Vagina (tissue), 2 donors: ENCODE data around the gene TPRKB.
"Not testable (repeated sequence)": the region's sequence is repeated elsewhere in the genome, so short reads cannot be mapped to it uniquely, and the experiment has no call there.

Experiments used
- CTCF ChIP-seq, 3 experiments: fragments of 450-650 bp in 2 of 3; fragments of 200-600 bp in 1 of 3; sonication (generic) in 1 of 3; IDR thresholded peaks; one replicate each; pipeline ENCODE4 v1.5.1; 2017 to 2019; ENCODE audit warnings: antibody characterized with exemption in 3 of 3, mild to moderate bottlenecking in 2 of 3, moderate library complexity in 2 of 3
- POLR2A ChIP-seq, 2 donors: fragments of 450-650 bp; IDR thresholded peaks; one replicate each; pipeline ENCODE4 v1.6.1; 2017; ENCODE audit warnings: antibody characterized with exemption in 2 of 2, mild to moderate bottlenecking in 2 of 2, moderate library complexity in 2 of 2
- POLR2AphosphoS5 ChIP-seq, 2 donors: sonication (generic); formaldehyde crosslinking; IDR thresholded peaks; one replicate each; pipeline ENCODE4 v1.9.0; 2017; ENCODE audit warnings: antibody characterized with exemption in 2 of 2, mild to moderate bottlenecking in 2 of 2, low read depth in 1 of 2; ENCODE audit not compliant: insufficient read depth in 1 of 2

GRCh38 chr2:73701448-73701765 is 35.7 kb downstream of the TPRKB start:
- TF ChIP-seq CTCF (IDR thresholded peaks at IDR 0.05); POLR2AphosphoS5 (IDR thresholded peaks at IDR 0.05; ENCODE audit: insufficient read depth in 1 of 2, low read depth in 1 of 2); POLR2A (IDR thresholded peaks at IDR 0.05): not testable (repeated sequence)
